ENCODE data around the gene CAPS. TPM values are rescaled to one million over a fixed set of nuclear protein-coding genes. Genes with fewer than 3 reads are reported as not detected.

The CAPS gene
- total RNA-seq, 1 donor from 2014 or later, result 5.3 TPM

DNA sequence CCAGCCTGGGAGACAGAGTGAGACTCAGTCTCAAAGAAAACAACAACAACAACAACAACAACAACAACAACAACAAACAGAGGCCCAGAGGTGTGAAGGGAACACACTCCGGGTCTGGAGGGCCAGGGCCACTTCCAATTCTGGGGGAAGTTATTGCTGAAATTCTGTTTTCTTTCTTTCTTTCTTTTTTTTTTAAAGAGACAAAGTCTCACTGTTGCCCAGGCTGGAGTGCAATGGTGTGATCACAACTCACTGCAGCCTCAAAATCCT lies 3.5 kb upstream of the CAPS start:
- no peak for DNase-seq

DNA sequence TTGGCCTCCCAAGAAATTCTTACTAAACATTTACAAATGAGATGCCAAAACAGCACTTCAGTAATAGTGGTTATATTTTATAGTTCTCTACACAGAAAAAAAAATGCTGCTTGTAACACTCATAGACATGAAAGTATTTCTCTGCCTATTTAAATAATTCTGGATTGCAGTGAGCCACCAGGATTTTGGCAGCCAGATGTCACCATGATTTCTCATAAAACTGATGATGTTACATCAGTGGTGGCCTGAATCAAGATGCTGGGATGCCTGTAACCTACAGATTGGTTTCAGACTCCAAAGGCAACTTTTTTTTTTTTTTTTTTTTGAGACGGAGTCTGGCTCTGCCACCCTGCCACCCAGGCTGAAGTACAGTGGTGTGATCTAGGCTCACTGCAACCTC lies 2.7 kb upstream of the CAPS start:
- DNase-seq, result peak; percentile 36

DNA sequence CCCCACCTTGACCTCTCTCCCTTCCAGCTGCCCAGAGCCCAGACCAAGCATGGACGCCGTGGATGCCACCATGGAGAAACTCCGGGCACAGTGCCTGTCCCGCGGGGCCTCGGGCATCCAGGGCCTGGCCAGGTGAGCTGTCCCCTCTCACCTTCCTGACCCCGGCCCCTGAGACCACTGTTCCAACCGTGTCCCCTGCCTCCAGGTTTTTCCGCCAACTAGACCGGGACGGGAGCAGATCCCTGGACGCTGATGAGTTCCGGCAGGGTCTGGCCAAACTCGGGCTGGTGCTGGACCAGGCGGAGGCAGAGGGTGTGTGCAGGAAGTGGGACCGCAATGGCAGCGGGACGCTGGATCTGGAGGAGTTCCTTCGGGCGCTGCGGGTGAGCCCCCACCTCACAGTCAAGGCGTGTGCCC lies 312 bp downstream of the CAPS start:
- DNase-seq, result no peak

DNA sequence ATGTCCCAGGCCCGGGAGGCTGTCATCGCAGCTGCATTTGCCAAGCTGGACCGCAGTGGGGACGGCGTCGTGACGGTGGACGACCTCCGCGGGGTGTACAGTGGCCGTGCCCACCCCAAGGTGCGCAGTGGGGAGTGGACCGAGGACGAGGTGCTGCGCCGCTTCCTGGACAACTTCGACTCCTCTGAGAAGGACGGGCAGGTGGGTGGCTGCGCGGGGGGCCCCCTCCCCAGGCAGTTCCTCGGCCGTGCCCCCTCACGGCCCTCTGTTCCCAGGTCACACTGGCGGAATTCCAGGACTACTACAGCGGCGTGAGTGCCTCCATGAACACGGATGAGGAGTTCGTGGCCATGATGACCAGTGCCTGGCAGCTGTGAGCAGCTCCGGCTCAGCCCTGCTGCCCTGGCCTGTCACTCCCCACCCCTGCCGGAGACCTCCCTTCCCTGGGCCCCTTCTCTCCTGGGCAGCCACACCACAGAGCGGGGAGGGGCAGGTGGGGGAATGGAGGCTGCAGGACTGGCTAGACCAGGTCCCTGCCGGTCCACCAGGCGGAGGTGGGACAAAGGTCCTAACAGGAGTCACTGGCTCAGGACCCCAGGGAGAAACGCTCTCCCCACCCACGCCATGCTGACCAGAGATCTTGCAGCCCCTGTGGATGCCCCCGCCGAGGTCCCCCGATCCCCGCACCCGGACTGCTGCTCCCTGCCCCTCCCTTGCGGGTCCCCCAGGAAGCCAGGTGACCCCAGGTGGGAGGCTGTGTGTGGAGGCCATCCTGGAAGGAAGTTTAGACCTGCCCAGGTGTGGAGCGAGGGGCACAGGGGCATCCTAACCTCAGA lies 1.1 kb downstream of the CAPS start:
- no peak for DNase-seq

DNA sequence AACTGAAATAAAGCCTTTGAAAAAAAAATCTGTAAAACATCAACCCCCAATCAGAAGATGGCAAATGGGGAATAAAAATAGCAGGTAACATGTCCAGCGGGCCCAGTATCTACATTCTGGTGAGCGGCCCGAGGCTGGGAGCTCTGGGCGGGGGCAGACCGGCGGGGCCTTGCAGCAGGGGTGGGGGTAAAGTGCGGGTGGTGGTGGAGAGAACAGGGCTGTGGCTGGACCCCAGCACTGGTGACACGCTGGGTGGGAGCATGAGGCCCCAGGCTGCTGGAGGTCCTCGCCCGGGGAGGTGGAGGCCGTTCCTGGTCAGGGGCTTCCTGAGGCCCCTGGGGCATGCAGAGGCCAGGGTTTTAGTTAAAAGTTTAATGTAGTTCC lies 1.7 kb downstream of the CAPS start:
- DNase-seq, result no peak

DNA sequence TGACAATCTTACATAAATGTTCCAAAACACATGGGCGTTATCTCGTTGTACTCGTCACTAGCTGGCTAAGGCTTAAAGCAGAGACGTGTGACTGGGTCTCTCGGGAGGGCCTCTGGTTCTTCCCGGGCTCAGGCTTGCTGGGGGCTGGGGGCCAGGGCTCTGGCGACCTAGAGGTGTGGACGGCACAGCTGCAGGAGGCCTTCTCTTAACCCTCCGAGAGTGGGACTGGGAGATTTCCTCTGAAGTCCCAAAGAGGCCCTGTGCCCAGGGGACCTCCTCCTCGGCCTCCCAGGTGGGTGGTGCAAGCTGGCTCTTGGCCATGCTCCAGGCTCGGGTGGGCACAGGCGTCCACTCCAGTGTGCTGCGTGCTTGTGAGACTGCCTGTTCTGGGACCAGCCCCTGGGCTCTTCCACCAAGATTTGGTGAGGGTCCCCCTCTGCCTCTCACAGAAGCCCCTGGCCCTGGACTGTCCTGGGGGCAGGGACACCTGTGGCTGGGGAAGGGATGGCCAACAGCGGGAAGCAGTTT lies 2.2 kb downstream of the CAPS start:
- DNase-seq, result peak; percentile 42

DNA sequence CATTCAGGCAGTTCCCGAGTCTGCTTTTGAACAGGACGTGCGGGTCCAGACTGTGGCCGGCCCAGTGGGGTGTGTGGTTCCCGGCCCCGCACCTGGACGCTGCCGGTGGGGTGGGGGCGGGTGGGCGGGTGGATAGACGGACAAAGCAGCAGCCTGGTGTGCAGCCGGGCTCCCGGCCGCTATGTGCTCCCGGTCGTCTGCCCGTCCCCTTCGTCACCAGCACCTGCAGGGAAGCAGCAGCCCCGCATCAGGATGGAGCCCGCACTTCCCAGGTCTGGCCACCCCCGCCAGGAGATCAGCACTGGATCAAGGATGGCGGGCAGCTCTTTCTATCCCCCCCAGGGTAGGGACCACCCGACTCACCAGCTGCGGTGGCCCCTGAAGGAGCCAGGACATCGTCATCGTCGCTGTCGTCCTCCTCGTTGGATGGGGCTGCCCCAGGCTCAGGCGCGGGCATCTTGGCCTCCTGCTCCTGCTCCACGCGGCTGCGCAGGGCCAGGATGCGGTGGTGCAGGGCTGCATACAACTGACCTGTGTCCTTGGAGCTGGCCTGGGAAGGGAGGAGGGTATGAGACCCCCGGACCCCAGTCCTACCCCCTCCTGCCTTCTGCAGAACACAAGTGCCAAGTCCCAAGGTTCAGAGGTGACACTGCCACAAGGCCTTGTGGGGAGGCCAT lies 3.5 kb downstream of the CAPS start:
- DNase-seq, result no peak

DNA sequence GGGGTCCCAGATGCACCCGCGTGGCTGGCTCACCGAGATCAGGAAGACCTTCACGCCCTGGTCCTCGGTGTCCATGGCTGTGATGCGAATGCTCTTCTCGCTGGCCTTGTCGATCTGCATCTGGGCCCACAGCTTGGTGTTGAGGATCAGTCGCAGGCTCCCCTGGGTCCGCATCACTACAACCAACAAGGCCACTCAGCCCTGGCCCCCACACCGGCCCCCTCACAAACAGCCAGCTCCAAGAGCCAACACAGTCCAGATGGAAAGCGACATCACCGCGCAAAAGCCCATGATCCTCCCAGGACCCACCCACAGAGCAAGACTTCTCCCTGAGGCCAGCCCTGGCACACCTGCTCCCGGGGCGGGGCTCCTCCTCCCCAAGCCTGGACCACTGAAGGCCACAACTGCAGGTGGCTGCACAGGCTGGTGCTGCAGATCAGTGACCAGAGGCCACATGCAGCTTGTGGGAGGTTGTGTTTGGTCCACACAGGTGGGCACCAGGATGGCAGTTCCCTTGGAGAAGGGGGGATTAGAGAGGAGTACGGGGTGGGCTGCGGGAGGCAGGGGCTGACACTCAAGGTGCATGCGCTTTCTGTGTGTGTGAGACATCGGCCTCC lies 4.5 kb downstream of the CAPS start:
- DNase-seq, result no peak

DNA sequence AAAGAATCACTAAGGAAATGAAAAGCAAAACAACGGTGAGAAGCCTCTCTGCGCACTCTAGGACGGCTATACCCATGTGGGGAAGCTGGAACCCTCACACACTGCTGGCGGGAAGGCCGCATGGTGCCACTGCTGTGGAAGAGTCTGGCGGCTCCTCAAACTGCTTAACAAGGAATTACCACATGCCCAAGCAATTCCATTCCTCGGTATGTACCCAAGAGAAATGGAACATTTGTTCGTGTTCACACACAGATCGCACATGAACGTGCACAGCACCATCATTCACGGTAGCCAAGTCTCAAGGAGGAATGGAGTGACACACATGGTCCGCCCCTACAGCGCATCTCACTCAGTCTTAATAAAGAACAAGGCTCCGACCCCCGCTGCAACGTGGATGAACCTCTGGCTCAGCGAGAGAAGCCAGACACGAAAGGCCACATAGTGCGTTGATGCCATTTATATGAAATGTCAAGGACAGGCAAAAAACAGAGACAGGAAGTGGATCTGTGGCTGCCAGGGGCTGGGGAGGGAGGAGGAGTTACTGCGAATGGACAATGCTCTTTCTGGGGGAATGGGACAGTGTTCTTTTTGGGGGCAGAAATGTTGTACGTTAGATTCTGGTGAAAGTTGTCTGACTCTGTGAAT lies 7.6 kb downstream of the CAPS start:
- DNase-seq, result no peak

DNA sequence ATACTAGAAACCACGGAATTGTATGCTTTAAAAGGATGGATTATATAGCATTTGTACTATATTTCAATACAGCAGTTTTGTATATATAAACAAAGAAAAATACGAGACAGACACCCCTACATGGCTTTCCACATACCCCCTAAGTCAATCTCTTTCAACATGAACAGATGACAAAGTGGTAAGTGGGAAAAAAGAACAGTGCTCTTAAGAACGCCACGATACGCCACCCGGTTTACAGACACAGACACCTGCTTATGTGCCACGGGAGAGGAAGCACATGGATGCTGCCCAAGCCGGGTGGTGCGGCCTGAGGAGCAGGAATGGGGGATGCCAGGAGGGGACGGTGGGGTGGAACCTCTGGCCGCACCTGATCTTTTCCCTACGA lies 8.1 kb downstream of the CAPS start:
- DNase-seq, result no peak

DNA sequence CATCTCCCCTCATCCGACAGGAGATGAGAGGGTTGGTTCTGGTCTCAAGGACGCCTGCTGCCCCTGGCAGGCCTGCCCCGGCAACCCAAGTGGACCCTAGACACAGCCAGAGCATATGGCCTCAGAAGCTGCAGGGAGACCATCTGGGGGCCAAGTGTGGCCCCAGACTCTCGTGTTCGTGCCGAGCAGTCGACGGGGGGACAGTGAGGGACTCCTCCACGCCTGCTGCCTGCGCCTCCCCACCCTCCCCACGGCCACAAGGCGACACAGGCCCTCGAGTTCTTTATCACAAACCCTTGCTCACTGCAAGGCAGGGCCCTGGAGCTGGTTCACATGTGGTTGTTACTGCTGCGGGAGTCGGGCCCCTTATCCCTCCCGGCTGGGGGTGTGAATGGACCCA lies 9.3 kb downstream of the CAPS start:
- no peak for DNase-seq

DNA sequence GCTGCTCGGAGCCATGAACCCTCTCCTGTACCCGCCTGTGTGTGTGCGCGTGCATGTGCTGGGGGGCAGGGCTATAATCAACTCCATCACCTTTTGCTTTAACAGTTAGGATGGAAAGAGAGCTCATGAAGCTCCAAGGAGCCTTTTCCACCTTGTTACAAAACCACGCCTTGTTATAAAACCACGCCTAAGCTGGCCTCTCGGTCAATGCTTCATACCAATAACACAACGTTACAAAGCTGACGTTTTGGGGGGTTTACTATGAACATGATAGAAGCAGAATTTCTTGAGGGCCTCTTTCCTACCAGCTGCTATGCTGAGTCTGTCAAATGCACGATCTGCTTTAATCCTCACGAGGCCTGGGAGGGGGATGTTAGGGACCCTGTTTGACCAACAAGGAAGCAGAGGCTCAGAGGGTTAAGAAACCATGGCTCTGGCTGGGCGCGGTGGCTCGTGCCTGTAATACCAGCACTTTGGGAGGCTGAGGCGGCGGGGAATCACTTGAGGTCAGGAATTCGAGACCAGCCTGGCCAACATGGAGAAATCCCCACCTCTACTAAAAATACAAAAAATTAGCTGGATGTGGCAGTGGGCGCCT lies 11.9 kb downstream of the CAPS start:
- no peak for DNase-seq

DNA sequence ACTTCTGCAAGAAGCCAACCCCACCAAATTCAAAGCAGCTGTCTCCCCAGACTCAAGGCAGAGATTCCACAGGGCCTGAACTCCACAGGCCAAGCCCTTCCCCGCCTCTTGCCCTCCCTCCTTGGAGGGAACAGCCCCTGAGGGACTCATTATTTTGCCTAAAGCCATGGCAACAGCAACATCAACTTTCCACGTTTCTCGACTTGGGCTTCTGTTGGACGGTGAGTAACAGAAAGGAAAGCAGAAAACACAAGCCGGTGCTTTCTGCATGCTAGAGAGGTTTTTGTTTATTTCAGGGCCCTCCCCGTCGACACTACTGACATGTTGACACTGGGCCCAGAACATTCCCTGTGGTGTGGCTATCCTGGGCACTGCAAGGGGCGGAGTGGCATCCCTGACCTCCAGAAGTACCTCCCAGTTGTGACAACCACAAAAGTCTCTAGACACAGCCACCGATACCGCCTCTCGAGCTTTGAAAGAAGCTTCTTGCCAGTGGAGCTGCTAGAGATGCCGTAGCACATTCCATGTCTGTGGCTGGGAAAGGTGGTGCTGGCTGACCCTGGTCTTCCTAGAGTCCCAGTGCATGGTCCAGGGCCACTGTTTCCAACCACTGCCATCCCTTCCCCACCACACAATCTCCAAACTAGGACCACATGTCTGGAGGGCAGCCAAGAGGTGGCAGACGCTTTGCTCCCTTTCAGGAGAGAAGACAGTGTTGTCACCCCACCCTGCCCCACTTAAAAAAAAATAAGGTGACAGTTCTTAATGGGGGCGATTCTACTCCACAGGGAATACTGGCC lies 12.8 kb downstream of the CAPS start:
- DNase-seq, result peak; percentile 96

DNA sequence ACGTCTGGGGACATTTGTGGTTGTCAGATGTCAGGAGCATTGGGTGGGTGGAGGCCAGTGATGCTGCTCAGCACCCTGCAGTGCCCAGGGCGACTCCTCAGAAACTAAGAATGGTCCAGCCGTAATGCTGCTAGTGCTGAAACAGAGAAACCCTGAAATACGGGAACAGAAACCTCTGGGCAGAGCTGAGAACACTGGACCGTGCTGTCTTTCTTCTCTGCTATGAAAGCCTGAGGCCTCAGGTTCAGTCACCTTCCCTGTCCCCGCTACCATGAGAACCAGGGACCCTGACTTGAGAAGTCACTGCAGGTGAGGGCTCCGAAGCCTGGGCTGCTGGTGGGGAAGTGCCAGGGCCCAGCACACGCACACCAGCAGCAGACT lies 13.4 kb downstream of the CAPS start:
- DNase-seq, result no peak

DNA sequence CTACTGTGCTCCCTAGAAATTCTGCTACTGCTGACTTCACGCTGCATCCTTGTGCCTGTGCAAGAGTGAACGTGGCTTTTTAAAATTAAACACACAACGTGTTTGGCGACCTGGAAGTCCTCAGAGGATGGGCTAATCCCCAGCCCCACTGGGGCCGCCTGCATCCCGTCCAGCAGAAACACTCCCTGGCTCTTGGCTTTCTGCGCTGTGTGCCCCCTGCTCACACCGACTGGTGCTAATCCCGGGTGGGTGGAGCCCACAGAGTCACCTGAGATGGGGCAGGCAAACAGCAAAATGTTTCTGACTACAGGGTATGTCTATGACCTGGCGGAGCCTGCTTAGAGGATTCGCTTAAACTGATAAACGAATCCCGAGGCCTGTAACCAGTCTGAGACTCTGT lies 15.1 kb downstream of the CAPS start:
- no peak for DNase-seq

DNA sequence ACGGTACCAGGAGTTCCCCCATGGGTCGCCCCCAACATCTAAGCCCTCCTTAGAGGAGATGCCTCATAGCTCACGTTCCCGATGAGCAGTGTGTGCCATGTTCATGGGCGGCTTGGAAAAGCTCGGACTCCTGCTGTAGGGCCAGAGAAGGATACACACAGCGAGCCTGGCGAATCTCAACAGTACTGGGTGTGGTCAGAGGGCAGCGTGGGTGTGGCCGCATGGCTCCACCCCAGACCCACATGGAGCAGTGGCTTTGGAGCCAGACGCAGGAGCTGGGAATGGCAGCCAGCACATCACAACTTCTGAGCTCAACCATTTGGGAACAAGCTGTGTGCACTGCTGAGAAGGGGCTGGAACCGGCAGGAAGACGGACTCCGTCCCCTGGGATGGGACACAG lies 15.6 kb downstream of the CAPS start:
- DNase-seq, result no peak

DNA sequence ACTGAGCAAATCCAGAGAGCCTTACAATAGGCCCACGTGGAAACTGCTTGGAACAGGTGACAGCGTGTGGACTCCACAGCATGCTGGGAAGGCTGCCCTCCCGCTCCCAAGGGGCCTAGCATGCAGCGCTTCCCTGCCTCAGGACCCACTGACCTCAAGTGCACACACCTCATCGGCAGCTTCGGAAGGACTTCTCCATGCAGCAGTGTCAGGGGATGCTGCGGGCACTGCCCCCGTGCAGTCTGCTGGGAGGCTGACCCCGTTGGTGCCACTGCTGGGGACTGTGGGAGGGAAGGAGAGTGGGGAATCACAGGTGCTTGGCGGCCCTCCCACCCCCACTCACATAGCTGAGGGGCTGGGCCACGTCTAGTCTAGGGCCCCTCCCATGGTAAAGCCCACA lies 17.2 kb downstream of the CAPS start:
- DNase-seq, result no peak

DNA sequence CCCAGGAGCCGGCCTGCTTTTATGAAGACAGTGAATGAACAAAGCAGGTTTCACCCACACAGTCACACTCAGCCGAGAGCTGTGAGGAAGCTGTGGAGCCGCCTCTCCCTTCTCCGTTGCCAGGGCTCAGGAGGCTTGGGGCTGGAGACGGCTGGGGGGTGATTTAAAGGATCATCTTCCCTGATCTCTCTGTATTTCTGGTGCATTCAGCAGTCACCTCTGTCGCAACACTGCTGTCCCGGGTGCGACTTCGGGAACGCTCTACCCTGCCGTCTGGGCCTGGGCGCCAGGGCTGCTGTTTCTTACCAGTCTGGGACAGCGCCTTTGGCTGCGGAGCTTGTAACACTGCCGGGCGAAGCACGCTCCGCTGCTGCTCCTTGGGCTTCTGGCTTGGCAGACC lies 18.1 kb downstream of the CAPS start:
- no peak for DNase-seq

DNA sequence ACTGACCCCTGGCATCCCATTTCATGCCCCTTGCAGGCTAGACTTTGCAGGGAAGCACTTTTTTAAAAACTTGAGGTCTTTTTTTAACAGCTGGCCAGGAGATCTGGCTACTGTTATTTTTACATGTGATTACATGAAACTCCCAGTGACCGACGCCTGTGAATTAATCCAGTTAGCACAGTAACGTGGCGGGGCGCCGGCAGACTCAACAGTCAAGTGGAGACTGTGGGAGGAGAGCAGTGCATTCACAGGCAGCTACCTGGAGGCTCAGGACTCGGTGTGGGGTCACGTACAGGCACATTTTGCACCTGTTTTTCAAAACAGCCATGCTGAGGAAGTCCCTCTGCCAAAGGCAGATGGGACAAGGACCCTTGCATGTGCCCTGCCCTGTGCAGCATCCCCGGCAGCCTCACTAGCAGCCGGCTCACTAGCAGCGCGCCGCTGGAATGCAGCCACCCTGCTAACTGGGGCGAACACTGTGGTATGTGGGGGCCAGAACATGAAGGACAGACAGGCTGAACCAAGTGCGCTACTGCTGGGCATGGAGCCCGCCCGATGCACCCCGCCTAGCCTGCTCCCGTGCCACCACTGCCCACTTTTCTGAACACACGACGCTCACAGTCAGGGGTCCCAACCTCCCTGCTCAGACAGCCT lies 18.7 kb downstream of the CAPS start:
- DNase-seq, result no peak

DNA sequence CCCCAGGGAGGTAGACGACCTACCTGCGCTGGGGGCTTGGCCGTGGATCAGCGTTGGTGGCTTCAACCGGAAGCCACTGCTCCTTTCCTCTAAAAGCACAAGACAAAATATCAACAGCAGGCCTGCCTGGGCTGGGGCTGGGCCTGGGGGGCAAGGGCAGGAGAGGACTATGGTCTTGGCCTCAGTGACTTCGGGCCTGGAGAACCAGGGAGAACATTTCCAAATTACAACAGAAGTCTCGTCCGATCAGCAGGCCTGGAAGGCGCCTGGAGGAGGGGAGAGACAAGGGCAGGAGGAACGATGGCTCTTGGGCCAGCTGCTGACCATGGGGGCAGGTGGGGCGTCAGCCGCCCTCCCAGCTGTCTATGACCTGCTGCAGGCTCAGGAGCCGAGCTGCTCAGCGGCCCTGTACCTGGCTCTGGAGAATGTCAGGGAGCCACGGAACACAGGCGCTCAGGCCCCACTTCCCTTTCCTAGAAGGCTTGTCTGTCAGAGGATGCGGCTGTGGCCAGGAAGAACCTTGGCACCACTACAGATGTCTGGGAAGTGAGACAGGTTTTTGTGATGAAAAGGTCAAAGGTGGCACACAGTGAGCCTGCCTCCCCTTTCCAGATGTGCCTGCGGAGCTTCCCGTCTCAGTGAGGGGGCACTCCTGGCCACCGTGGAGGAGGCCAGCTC lies 19.5 kb downstream of the CAPS start:
- DNase-seq, result no peak

DNA sequence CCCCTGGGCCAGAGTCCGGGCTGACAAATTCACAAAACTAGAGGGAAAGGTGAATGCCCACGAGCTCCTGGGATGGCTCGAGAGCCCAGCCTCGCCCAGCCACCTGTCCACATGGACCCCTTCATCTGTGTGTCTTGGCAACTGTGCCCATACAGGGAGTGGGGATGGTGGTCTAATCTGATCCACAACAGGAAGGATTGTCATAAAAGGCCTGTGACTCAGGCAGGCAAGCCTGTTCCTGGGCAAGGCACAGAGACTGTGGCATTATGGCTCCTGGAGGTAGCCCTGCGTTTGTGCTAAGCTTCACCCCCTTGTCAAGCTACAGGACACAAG lies 20.0 kb downstream of the CAPS start:
- DNase-seq, result no peak
